ENCODE data around the gene DUSP23.

- TF ChIP-seq POLR2AphosphoS5 (IDR thresholded peaks at IDR 0.05) (no peak), EP300 (IDR thresholded peaks at IDR 0.05) (no peak)
Measured at GRCh38 chr1:159828176-159828575, 47.4 kb downstream of the DUSP23 start.
